Dermis lymphatic vessel endothelial cell (primary cell): ENCODE data around the gene C12orf54. TPM values are rescaled to one million over a fixed set of nuclear protein-coding genes. Genes with fewer than 3 reads are reported as not detected.

ENCODE experiments used
- total RNA-seq: library from RNA; depleted of rRNA; stranded (reverse); fragments of >200 nt; gene quantifications from 2 replicates; pipeline ENCODE4 v1.2.1, GENCODE V29; 2014

The C12orf54 gene
- not detected in 2 replicates for total RNA-seq

GRCh38 chr12:48482198-48482597 is at the start of gene C12orf54:
TSS of gene C12orf54 (plus strand) at chr12:48482498. CDS start at chr12:48483297, 799 bp downstream.

GRCh38 chr12:48472259-48472658 is 10.0 kb upstream of the C12orf54 start, which contains the start of gene ANP32D:
TSS of gene ANP32D (plus strand) at chr12:48472559. CDS start at chr12:48472665, 106 bp downstream.

GRCh38 chr12:48525332-48525731 is 43.0 kb downstream of the C12orf54 start, which contains the start of gene OR8S1:
TSS of gene OR8S1 (plus strand) at chr12:48525632. CDS start at chr12:48525632, 0 bp downstream.

Other genes with a start within 250 kb of the C12orf54 start
- gene ZNF641, start 131.6 kb upstream of the C12orf54 start, total RNA-seq: 1.1 and 1.5 TPM in 2 replicates
- gene ANP32D, start 9.9 kb upstream of the C12orf54 start, total RNA-seq: 0.09 TPM in 1 of 2 replicates, not detected in the other
- not detected in 2 replicates for gene OR8S1, start 43.1 kb downstream of the C12orf54 start, total RNA-seq
- not detected in 2 replicates for gene LALBA, start 87.5 kb downstream of the C12orf54 start, total RNA-seq
- gene KANSL2, start 199.7 kb downstream of the C12orf54 start, total RNA-seq: 41.1 and 53.7 TPM in 2 replicates
- 18.1 and 24.0 TPM in 2 replicates for gene CCNT1, start 234.2 kb downstream of the C12orf54 start, total RNA-seq